AG10803 (cell line): ENCODE data around the gene PODXL.
A peak's percentile ranks its signal among the peaks of the same experiment; 100 is the strongest.

ENCODE experiments used
- DNase-seq: peaks from one replicate; pipeline ENCODE4 v3.0.0; 2010; ENCODE audit warnings: low read depth
- H3K4me3 ChIP-seq: 2 replicates; pipeline ENCODE4 v1.5.1; 2011; ENCODE audit warnings: mild to moderate bottlenecking, low read length, control low read depth
- TF ChIP-seq, protein P1 (sequence below): conservative IDR thresholded peaks from 2 replicates; pipeline ENCODE4 v1.5.1; 2011; ENCODE audit warnings: mild to moderate bottlenecking, low read length, control low read depth, inconsistent platforms

The PODXL gene

GRCh38 chr7:131600085-131600881, 43.9 kb upstream of the PODXL start:
- no peak overlapping the region for H3K4me3 ChIP-seq
- peak; percentile 64 for DNase-seq
- TF ChIP-seq, protein P1, sequence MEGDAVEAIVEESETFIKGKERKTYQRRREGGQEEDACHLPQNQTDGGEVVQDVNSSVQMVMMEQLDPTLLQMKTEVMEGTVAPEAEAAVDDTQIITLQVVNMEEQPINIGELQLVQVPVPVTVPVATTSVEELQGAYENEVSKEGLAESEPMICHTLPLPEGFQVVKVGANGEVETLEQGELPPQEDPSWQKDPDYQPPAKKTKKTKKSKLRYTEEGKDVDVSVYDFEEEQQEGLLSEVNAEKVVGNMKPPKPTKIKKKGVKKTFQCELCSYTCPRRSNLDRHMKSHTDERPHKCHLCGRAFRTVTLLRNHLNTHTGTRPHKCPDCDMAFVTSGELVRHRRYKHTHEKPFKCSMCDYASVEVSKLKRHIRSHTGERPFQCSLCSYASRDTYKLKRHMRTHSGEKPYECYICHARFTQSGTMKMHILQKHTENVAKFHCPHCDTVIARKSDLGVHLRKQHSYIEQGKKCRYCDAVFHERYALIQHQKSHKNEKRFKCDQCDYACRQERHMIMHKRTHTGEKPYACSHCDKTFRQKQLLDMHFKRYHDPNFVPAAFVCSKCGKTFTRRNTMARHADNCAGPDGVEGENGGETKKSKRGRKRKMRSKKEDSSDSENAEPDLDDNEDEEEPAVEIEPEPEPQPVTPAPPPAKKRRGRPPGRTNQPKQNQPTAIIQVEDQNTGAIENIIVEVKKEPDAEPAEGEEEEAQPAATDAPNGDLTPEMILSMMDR: no peak

DNA sequence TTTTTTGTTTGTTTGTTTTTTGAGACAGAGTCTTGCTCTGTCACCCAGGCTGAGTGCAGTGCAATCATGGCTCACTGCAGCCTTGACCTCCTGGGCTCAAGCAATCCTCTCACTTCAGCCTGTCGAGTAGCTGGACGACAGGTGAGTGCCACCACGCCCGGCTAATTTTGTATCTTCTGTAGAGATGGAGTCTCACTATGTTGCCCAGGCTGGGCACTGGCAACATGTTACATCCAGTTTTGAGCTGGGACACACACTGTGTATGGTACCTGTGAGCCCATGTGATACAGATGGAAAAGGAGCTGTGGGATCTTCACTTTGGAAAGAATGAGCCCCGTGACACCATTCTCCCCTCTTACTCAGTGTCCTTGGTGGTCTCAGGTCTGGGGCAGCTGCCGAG, 40.4 kb upstream of the PODXL start:
- DNase-seq: no peak
- no peak overlapping the region for H3K4me3 ChIP-seq
- TF ChIP-seq, protein P1: no peak

GRCh38 chr7:131595699-131596098, 39.3 kb upstream of the PODXL start:
- TF ChIP-seq, protein P1: no peak
- DNase-seq: no peak
- no peak overlapping the region for H3K4me3 ChIP-seq

GRCh38 chr7:131591687-131592319, 35.4 kb upstream of the PODXL start:
- TF ChIP-seq, protein P1: no peak
- H3K4me3 ChIP-seq: no peak overlapping the region
- DNase-seq: no peak

- DNase-seq: no peak
- H3K4me3 ChIP-seq: no peak overlapping the region
- TF ChIP-seq, protein P1: no peak
Measured at GRCh38 chr7:131587315-131587923, 31.0 kb upstream of the PODXL start.

DNA sequence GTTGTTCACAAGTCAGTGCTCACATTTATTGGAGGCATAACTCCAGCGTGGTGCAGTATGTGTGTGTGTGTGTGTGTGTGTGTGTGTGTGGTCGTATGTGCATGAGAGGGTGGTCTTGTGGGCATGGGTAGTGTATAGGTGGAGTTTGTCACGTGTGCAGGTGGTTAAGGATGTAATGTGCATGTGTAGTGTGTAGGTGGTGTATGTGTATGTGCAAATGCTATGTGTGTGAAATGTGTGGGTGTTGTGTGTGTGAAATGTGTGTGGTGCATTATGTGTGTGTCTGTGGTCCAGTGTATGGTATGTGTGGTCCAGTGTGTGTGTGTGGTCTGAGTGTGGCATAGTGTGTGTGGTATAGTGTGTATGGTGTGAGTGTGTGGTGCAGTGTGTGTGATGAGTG, 30.3 kb upstream of the PODXL start:
- no peak for DNase-seq
- TF ChIP-seq, protein P1: no peak
- no peak overlapping the region for H3K4me3 ChIP-seq
